Liver (tissue), 9 donors: ENCODE data around the gene MAP6D1. TPM values are rescaled to one million over a fixed set of nuclear protein-coding genes. Genes with fewer than 3 reads are reported as not detected.

Source experiments
- DNase-seq: peaks from one replicate; pipeline ENCODE4 v3.0.0-alpha.2; 2017; ENCODE audit warnings: low spot score
- H3K27ac ChIP-seq, 2 donors: one replicate each; pipeline ENCODE4 v1.7.0; 2013; ENCODE audit warnings: inconsistent platforms in 2 of 2, low read length in 2 of 2, control low read depth in 1 of 2, low read depth in 1 of 2, mild to moderate bottlenecking in 1 of 2
- H3K27me3 ChIP-seq, 4 donors: one replicate each; pipeline versions ENCODE4 v1.6.1 to v1.7.0; 2013; ENCODE audit warnings: low read length in 3 of 4, inconsistent platforms in 1 of 4, mild to moderate bottlenecking in 1 of 4, moderate library complexity in 1 of 4; ENCODE audit not compliant: control insufficient read depth in 4 of 4, insufficient read depth in 4 of 4
- H3K36me3 ChIP-seq, 4 donors: one replicate each; pipeline versions ENCODE4 v1.6.1 to v1.7.0; 2013; ENCODE audit warnings: low read length in 3 of 4, mild to moderate bottlenecking in 3 of 4, low read depth in 1 of 4, moderate library complexity in 1 of 4; ENCODE audit not compliant: control insufficient read depth in 4 of 4, insufficient read depth in 3 of 4
- H3K4me1 ChIP-seq, 4 donors: one replicate each; pipeline versions ENCODE4 v1.6.1 to v1.7.0; 2013; ENCODE audit warnings: low read length in 3 of 4, mild to moderate bottlenecking in 3 of 4, moderate library complexity in 1 of 4; ENCODE audit not compliant: control insufficient read depth in 4 of 4, insufficient read depth in 4 of 4
- H3K4me3 ChIP-seq, 3 donors: one replicate each; pipeline versions ENCODE4 v1.6.1 to v1.7.0; 2013; ENCODE audit warnings: low read length in 3 of 3, control low read depth in 1 of 3, low read depth in 1 of 3, mild to moderate bottlenecking in 1 of 3
- H3K9ac ChIP-seq, 2 donors: one replicate each; pipeline ENCODE4 v1.7.0; 2013; ENCODE audit warnings: low read length in 2 of 2, mild to moderate bottlenecking in 2 of 2, moderate library complexity in 2 of 2, control low read depth in 1 of 2, low read depth in 1 of 2
- H3K9me3 ChIP-seq, 4 donors: one replicate each; pipeline versions ENCODE4 v1.6.1 to v1.7.0; 2013; ENCODE audit warnings: low read length in 3 of 4; ENCODE audit not compliant: control insufficient read depth in 4 of 4
- EGR1 ChIP-seq, 2 donors: IDR thresholded peaks; 2 replicates each; pipeline ENCODE4 v1.6.1; 2016 to 2018; ENCODE audit warnings: antibody characterized with exemption in 2 of 2, low read depth in 2 of 2
- FOXA1 ChIP-seq: IDR thresholded peaks from 2 replicates; pipeline ENCODE4 v1.6.1; 2016; ENCODE audit warnings: antibody characterized with exemption
- GABPA ChIP-seq, 2 donors: IDR thresholded peaks in 1 of 2; conservative IDR thresholded peaks in 1 of 2; 2 replicates each; pipeline ENCODE4 v1.6.1; 2016; ENCODE audit warnings: antibody characterized with exemption in 2 of 2, mild to moderate bottlenecking in 1 of 2, moderate library complexity in 1 of 2
- HNF4A ChIP-seq, 2 donors: conservative IDR thresholded peaks; 2 replicates each; pipeline ENCODE4 v1.6.1; 2016; ENCODE audit warnings: antibody characterized with exemption in 2 of 2, mild to moderate bottlenecking in 2 of 2
- HNF4G ChIP-seq: IDR thresholded peaks from 2 replicates; pipeline ENCODE4 v1.6.1; 2016; ENCODE audit warnings: antibody characterized with exemption
- JUND ChIP-seq, 2 donors: IDR thresholded peaks; 2 replicates each; pipeline ENCODE4 v1.6.1; 2016; ENCODE audit warnings: antibody characterized with exemption in 2 of 2
- RAD21 ChIP-seq, 2 donors: IDR thresholded peaks; 2 replicates each; pipeline ENCODE4 v1.6.1; 2016; ENCODE audit warnings: antibody characterized with exemption in 2 of 2, mild to moderate bottlenecking in 2 of 2
- REST ChIP-seq: IDR thresholded peaks from 2 replicates; pipeline ENCODE4 v1.6.1; 2016; ENCODE audit warnings: antibody characterized with exemption, mild to moderate bottlenecking
- RXRA ChIP-seq, 2 donors: IDR thresholded peaks; 2 replicates each; pipeline ENCODE4 v1.6.1; 2017 to 2018; ENCODE audit warnings: antibody characterized with exemption in 2 of 2, mild to moderate bottlenecking in 1 of 2
- SP1 ChIP-seq: IDR thresholded peaks from 2 replicates; pipeline ENCODE4 v1.6.1; 2018; ENCODE audit warnings: antibody characterized with exemption, mild to moderate bottlenecking
- TAF1 ChIP-seq: conservative IDR thresholded peaks from 2 replicates; pipeline ENCODE4 v1.6.1; 2016; ENCODE audit warnings: antibody characterized with exemption, mild to moderate bottlenecking
- YY1 ChIP-seq: IDR thresholded peaks from 2 replicates; pipeline ENCODE4 v1.6.1; 2016; ENCODE audit warnings: antibody characterized with exemption, mild to moderate bottlenecking
- WGBS: extraction: QIAGEN DNeasy Blood & Tissue Kit; methylation state at CpG from one replicate; pipeline ENCODE4 v1.1.7; 2013; 5-methylcytosine and 5-hydroxymethylcytosine counted together
- polyA plus RNA-seq, 2 donors: library from polyadenylated mRNA; stranded (reverse) in 1 of 2; unstranded in 1 of 2; fragments of 200-250 nt in 1 of 2; fragments of >200 nt in 1 of 2; fragmentation: Nextera tagmentation in 1 of 2; extraction: Ambion mirVana in 1 of 2; gene quantifications; one replicate each; pipeline versions ENCODE4 v1.2.1 to v1.2.3, GENCODE V29; 2013 to 2015
- total RNA-seq, 2 donors: library from RNA; depleted of rRNA; stranded (reverse); fragments of >200 nt; gene quantifications; one replicate each; pipeline ENCODE4 v1.2.3, GENCODE V29; 2014
- TF ChIP-seq, protein P1 (sequence below): IDR thresholded peaks from 2 replicates; pipeline ENCODE4 v1.6.1; 2016; ENCODE audit warnings: antibody characterized with exemption
- TF ChIP-seq, protein P2 (sequence below): IDR thresholded peaks from 2 replicates; pipeline ENCODE4 v1.6.1; 2016; ENCODE audit warnings: antibody characterized with exemption
- TF ChIP-seq, protein P3 (sequence below): fragments of 150-350 bp; IDR thresholded peaks from 2 replicates; pipeline ENCODE4 v1.5.1; 2017; ENCODE audit warnings: improper control_type of control experiment, low read depth, low read length; ENCODE audit not compliant: missing input control
- TF ChIP-seq, protein P4 (sequence below): IDR thresholded peaks from 2 replicates; pipeline ENCODE4 v1.6.1; 2016; ENCODE audit warnings: antibody characterized with exemption
- donor health status: healthy.
- donor health status: healthy.
- donor health status: healthy.
- donor health status: healthy.
- donor health status: healthy.

MAP6D1 gene
- total and polyA plus RNA-seq, 4 donors, result 0.06 to 0.33 (median 0.19) TPM; not detected in 1

GRCh38 chr3:183775781-183776180, 49.6 kb downstream of the MAP6D1 start:
- Histone ChIP-seq H3K9me3 (no peaks in the 10 kb centered on the region), H3K4me1 (no peaks in the 10 kb centered on the region), H3K27me3 (no peaks in the 10 kb centered on the region), H3K4me3 (no peak overlapping the region), H3K9ac (no peak overlapping the region), H3K27ac (no peak overlapping the region), H3K36me3 (peaks cover 6 to 26% (median 8%) of the 10 kb centered on the region in 4 donors)
- TF ChIP-seq, protein P1, sequence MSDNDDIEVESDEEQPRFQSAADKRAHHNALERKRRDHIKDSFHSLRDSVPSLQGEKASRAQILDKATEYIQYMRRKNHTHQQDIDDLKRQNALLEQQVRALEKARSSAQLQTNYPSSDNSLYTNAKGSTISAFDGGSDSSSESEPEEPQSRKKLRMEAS, result no peak
- no peak for TF ChIP-seq JUND (IDR thresholded peaks at IDR 0.05)
- no peak for TF ChIP-seq HNF4G
- no peak for TF ChIP-seq EGR1 (IDR thresholded peaks at IDR 0.05; ENCODE audit: low read depth in 2 of 2)
- no peak for TF ChIP-seq SP1
- no peak for TF ChIP-seq TAF1
- no peak for TF ChIP-seq RAD21 (IDR thresholded peaks at IDR 0.05)
- no peak for TF ChIP-seq REST
- no peak for TF ChIP-seq HNF4A (conservative IDR thresholded peaks at IDR 0.05)
- DNase-seq, result no peak
- WGBS, result 74% methylated on average over 5 of the region's 5 CpGs

DNA sequence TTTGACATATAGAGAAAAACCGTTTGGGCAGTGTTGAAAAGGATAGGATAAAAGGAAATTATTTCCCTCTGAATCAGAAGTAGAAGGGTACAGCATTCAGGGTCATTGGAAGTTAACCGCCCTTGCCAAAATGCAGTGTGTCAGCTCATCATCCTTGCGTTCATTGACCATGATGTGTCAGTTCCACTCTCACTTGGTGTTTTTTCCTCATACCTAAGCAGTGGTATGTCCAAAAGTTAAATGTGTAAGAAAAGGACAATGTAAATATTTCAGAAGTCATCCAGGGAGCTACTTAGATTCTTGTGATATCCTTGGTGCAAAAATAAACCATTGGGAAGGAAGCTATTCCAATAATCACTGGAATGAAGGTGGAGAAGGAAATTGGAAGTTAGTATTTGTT, 50.7 kb downstream of the MAP6D1 start:
- no peak for DNase-seq
- 91% methylated on average over 3 of the region's 3 CpGs for WGBS
- no peaks in the 10 kb centered on the region for H3K4me1 ChIP-seq
- H3K9ac ChIP-seq, result no peak overlapping the region
- TF ChIP-seq, protein P1, result no peak
- TF ChIP-seq EGR1 (IDR thresholded peaks at IDR 0.05; ENCODE audit: low read depth in 2 of 2), result no peak
- TF ChIP-seq, protein P2, sequence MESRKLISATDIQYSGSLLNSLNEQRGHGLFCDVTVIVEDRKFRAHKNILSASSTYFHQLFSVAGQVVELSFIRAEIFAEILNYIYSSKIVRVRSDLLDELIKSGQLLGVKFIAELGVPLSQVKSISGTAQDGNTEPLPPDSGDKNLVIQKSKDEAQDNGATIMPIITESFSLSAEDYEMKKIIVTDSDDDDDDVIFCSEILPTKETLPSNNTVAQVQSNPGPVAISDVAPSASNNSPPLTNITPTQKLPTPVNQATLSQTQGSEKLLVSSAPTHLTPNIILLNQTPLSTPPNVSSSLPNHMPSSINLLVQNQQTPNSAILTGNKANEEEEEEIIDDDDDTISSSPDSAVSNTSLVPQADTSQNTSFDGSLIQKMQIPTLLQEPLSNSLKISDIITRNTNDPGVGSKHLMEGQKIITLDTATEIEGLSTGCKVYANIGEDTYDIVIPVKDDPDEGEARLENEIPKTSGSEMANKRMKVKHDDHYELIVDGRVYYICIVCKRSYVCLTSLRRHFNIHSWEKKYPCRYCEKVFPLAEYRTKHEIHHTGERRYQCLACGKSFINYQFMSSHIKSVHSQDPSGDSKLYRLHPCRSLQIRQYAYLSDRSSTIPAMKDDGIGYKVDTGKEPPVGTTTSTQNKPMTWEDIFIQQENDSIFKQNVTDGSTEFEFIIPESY, result no peak
- no peak for TF ChIP-seq GABPA (IDR thresholded peaks at IDR 0.05 in 1 of 2, conservative IDR thresholded peaks at IDR 0.05 in 1 of 2)
- no peak for TF ChIP-seq RXRA (IDR thresholded peaks at IDR 0.05)
- TF ChIP-seq HNF4G, result no peak
- TF ChIP-seq, protein P3, sequence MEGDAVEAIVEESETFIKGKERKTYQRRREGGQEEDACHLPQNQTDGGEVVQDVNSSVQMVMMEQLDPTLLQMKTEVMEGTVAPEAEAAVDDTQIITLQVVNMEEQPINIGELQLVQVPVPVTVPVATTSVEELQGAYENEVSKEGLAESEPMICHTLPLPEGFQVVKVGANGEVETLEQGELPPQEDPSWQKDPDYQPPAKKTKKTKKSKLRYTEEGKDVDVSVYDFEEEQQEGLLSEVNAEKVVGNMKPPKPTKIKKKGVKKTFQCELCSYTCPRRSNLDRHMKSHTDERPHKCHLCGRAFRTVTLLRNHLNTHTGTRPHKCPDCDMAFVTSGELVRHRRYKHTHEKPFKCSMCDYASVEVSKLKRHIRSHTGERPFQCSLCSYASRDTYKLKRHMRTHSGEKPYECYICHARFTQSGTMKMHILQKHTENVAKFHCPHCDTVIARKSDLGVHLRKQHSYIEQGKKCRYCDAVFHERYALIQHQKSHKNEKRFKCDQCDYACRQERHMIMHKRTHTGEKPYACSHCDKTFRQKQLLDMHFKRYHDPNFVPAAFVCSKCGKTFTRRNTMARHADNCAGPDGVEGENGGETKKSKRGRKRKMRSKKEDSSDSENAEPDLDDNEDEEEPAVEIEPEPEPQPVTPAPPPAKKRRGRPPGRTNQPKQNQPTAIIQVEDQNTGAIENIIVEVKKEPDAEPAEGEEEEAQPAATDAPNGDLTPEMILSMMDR, result no peak
- no peak for TF ChIP-seq RAD21 (IDR thresholded peaks at IDR 0.05)
- no peak for TF ChIP-seq TAF1
- no peak for TF ChIP-seq FOXA1
- TF ChIP-seq YY1, result no peak
- TF ChIP-seq, protein P4, sequence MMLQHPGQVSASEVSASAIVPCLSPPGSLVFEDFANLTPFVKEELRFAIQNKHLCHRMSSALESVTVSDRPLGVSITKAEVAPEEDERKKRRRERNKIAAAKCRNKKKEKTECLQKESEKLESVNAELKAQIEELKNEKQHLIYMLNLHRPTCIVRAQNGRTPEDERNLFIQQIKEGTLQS, result no peak
- H3K4me3 ChIP-seq, result no peak overlapping the region
- no peak overlapping the region for H3K27ac ChIP-seq
- H3K36me3 ChIP-seq, result peaks cover 6 to 19% (median 8%) of the 10 kb centered on the region in 4 donors
- H3K9me3 ChIP-seq, result no peaks in the 10 kb centered on the region
- H3K27me3 ChIP-seq, result no peaks in the 10 kb centered on the region
